SK-N-SH treated with all-trans-retinoic acid at 6 μM for 48 hours (cell line): ENCODE data around the gene RAPGEF5.

ENCODE experiments used
- ATAC-seq: fragments of 200-7000 bp; cut with Tn5 transposase; 3 replicates; pipeline ENCODE4 v1.9.1; 2020; ENCODE audit warnings: mild to moderate bottlenecking, moderate library complexity
- ARNTL ChIP-seq: fragments of 450-650 bp; formaldehyde crosslinking; IDR thresholded peaks from 2 replicates; pipeline ENCODE4 v1.5.0; 2020; ENCODE audit warnings: low read depth, mild to moderate bottlenecking, moderate library complexity, borderline replicate concordance
- BACH2 ChIP-seq: fragments of 250-450 bp; sonication (Bioruptor Pico); IDR thresholded peaks from 2 replicates; pipeline ENCODE4 v1.9.0; 2021; ENCODE audit warnings: mild to moderate bottlenecking, borderline replicate concordance
- CSDC2 ChIP-seq: fragments of 250-450 bp; sonication (Bioruptor Pico); IDR thresholded peaks from 2 replicates; pipeline ENCODE4 v1.5.0; 2020; ENCODE audit warnings: mild to moderate bottlenecking, moderate library complexity
- CSRNP3 ChIP-seq: fragments of 250-450 bp; sonication (Bioruptor Pico); IDR thresholded peaks from 2 replicates; pipeline ENCODE4 v1.5.1; 2021; ENCODE audit warnings: mild to moderate bottlenecking, moderate library complexity
- ISL1 ChIP-seq: fragments of 250-450 bp; sonication (Bioruptor Pico); IDR thresholded peaks from 2 replicates; pipeline ENCODE4 v2.1.2; 2022; ENCODE audit warnings: mild to moderate bottlenecking, moderate library complexity
- OSR1 ChIP-seq: fragments of 250-450 bp; sonication (Bioruptor Pico); IDR thresholded peaks from 2 replicates; pipeline ENCODE4 v1.8.0; 2022; ENCODE audit warnings: moderate library complexity, mild to moderate bottlenecking, inconsistent platforms
- PATZ1 ChIP-seq: fragments of 250-450 bp; sonication (Bioruptor Pico); IDR thresholded peaks from 2 replicates; pipeline ENCODE4 v1.8.0; 2020; ENCODE audit warnings: mild to moderate bottlenecking, moderate library complexity, borderline replicate concordance
- PPARA ChIP-seq: fragments of 250-450 bp; sonication (Bioruptor Pico); IDR thresholded peaks from 2 replicates; pipeline ENCODE4 v1.5.0; 2020; ENCODE audit warnings: mild to moderate bottlenecking, borderline replicate concordance
- RARB ChIP-seq: fragments of 250-450 bp; sonication (Bioruptor Pico); IDR thresholded peaks from 2 replicates; pipeline ENCODE4 v1.8.0; 2021; ENCODE audit warnings: mild to moderate bottlenecking, moderate library complexity
- SNAI2 ChIP-seq: fragments of 250-450 bp; sonication (Bioruptor Pico); IDR thresholded peaks from 2 replicates; pipeline ENCODE4 v1.5.0; 2020; ENCODE audit warnings: mild to moderate bottlenecking, moderate library complexity
- TOX ChIP-seq: fragments of 250-450 bp; sonication (Bioruptor Pico); IDR thresholded peaks from 2 replicates; pipeline ENCODE4 v1.8.0; 2021; ENCODE audit warnings: mild to moderate bottlenecking, moderate library complexity, borderline replicate concordance
- TSHZ2 ChIP-seq: fragments of 250-450 bp; sonication (Bioruptor Pico); IDR thresholded peaks from 2 replicates; pipeline ENCODE4 v1.5.0; 2020; ENCODE audit warnings: mild to moderate bottlenecking, moderate library complexity
- ZC3H10 ChIP-seq: fragments of 250-450 bp; sonication (Bioruptor Pico); IDR thresholded peaks from 2 replicates; pipeline ENCODE4 v1.5.1; 2021; ENCODE audit warnings: mild to moderate bottlenecking, moderate library complexity
- ZFP3 ChIP-seq: fragments of 250-450 bp; sonication (Bioruptor Pico); IDR thresholded peaks from 2 replicates; pipeline ENCODE4 v1.5.0; 2020; ENCODE audit warnings: mild to moderate bottlenecking, moderate library complexity
- ZFP30 ChIP-seq: fragments of 450-650 bp; formaldehyde crosslinking; IDR thresholded peaks from 2 replicates; pipeline ENCODE4 v1.5.0; 2022; ENCODE audit warnings: mild to moderate bottlenecking, moderate library complexity
- ZNF565 ChIP-seq: fragments of 450-650 bp; formaldehyde crosslinking; conservative IDR thresholded peaks from 2 replicates; pipeline ENCODE4 v1.5.0; 2020; ENCODE audit warnings: low read depth, mild to moderate bottlenecking, moderate library complexity
- ZNF70 ChIP-seq: fragments of 450-650 bp; formaldehyde crosslinking; IDR thresholded peaks from 2 replicates; pipeline ENCODE4 v1.5.0; 2020; ENCODE audit warnings: mild to moderate bottlenecking, moderate library complexity
- ZNF8 ChIP-seq: fragments of 450-650 bp; formaldehyde crosslinking; IDR thresholded peaks from 2 replicates; pipeline ENCODE4 v1.5.0; 2020; ENCODE audit warnings: mild to moderate bottlenecking, moderate library complexity

Gene RAPGEF5

GRCh38 chr7:22173685-22174573 lies 183.0 kb downstream of the RAPGEF5 start:
- no peak for ATAC-seq

GRCh38 chr7:22168129-22168634 lies 188.8 kb downstream of the RAPGEF5 start:
- no peak for TF ChIP-seq ZC3H10 (CRISPR knock-in tag)
- no peak for TF ChIP-seq ZFP3 (CRISPR knock-in tag)
- TF ChIP-seq TOX (CRISPR knock-in tag), result no peak
- TF ChIP-seq ZFP30 (CRISPR knock-in tag), result no peak
- TF ChIP-seq ZNF8 (CRISPR knock-in tag), result no peak
- no peak for TF ChIP-seq BACH2 (CRISPR knock-in tag)
- TF ChIP-seq ARNTL (CRISPR knock-in tag), result no peak
- TF ChIP-seq RARB (CRISPR knock-in tag), result no peak
- TF ChIP-seq, all 23 proteins: peak for 0
- no peak for ATAC-seq

More at GRCh38 chr7:22173685-22174573, 183.0 kb downstream of the RAPGEF5 start:
- TF ChIP-seq CSDC2 (CRISPR knock-in tag), result no peak
- TF ChIP-seq OSR1 (CRISPR knock-in tag), result no peak
- no peak for TF ChIP-seq RARB (CRISPR knock-in tag)
- TF ChIP-seq ZFP30 (CRISPR knock-in tag), result no peak
- no peak for TF ChIP-seq ZNF70 (CRISPR knock-in tag)
- no peak for TF ChIP-seq BACH2 (CRISPR knock-in tag)
- no peak for TF ChIP-seq TSHZ2 (CRISPR knock-in tag)
- no peak for TF ChIP-seq ZNF565 (CRISPR knock-in tag)
- no peak for TF ChIP-seq TOX (CRISPR knock-in tag)
- no peak for TF ChIP-seq PATZ1 (CRISPR knock-in tag)
- no peak for TF ChIP-seq SNAI2
- no peak for TF ChIP-seq ZC3H10 (CRISPR knock-in tag)
- no peak for TF ChIP-seq ZNF8 (CRISPR knock-in tag)
- TF ChIP-seq, all 23 proteins: peak for 0

- ATAC-seq, result no peak
- TF ChIP-seq TOX (CRISPR knock-in tag) (no peak), PATZ1 (CRISPR knock-in tag) (no peak)
- TF ChIP-seq, all 23 proteins: peak for 0
Observed at GRCh38 chr7:22167482-22167881, 189.5 kb downstream of the RAPGEF5 start.

- no peak for ATAC-seq
- TF ChIP-seq BACH2 (CRISPR knock-in tag), result no peak
- no peak for TF ChIP-seq ISL1 (CRISPR knock-in tag)
- no peak for TF ChIP-seq RARB (CRISPR knock-in tag)
- TF ChIP-seq ZNF70 (CRISPR knock-in tag), result no peak
- no peak for TF ChIP-seq ZNF565 (CRISPR knock-in tag)
- TF ChIP-seq OSR1 (CRISPR knock-in tag), result no peak
- no peak for TF ChIP-seq CSRNP3 (CRISPR knock-in tag)
- no peak for TF ChIP-seq ARNTL (CRISPR knock-in tag)
- no peak for TF ChIP-seq PPARA
Observed at GRCh38 chr7:22166928-22167327, 190.0 kb downstream of the RAPGEF5 start.
